GF-D8 (cell line): ENCODE data around the gene MYH16.
"Not testable (repeated sequence)": the region's sequence is repeated elsewhere in the genome, so short reads cannot be mapped to it uniquely, and the experiment has no call there.

ENCODE experiments used
- DNase-seq: peaks from one replicate; lab custom pipeline; 2025; lab: John Stamatoyannopoulos, UW

Gene MYH16

GRCh38 chr7:99272476-99273045 is at the start of gene MYH16:
TSS of gene MYH16 (plus strand) at chr7:99272839.
- DNase-seq = no peak

- DNase-seq = not testable (repeated sequence)
These were observed 48.3 kb upstream of the MYH16 start for GRCh38 chr7:99224263-99224898.

- no peak for DNase-seq
These were observed 47.8 kb upstream of the MYH16 start for GRCh38 chr7:99224899-99225265.

- no peak for DNase-seq
These were observed 43.4 kb upstream of the MYH16 start for GRCh38 chr7:99229234-99229633.

GRCh38 chr7:99232082-99232770 is 40.4 kb upstream of the MYH16 start:
- DNase-seq = no peak

- not testable (repeated sequence) for DNase-seq
These were observed 39.7 kb upstream of the MYH16 start for GRCh38 chr7:99232955-99233354.

GRCh38 chr7:99234185-99234584 is 38.5 kb upstream of the MYH16 start:
- DNase-seq = no peak

- no peak for DNase-seq
These were observed 36.7 kb upstream of the MYH16 start for GRCh38 chr7:99235925-99236324.

- DNase-seq = not testable (repeated sequence)
These were observed 34.8 kb upstream of the MYH16 start for GRCh38 chr7:99237876-99238275.

GRCh38 chr7:99238558-99239341 is 33.9 kb upstream of the MYH16 start:
- DNase-seq = no peak

- DNase-seq = no peak
These were observed 30.0 kb upstream of the MYH16 start for GRCh38 chr7:99242682-99243081.

GRCh38 chr7:99243751-99244337 is 28.8 kb upstream of the MYH16 start:
- DNase-seq = no peak

- no peak for DNase-seq
These were observed 27.7 kb upstream of the MYH16 start for GRCh38 chr7:99244939-99245338.

- DNase-seq = no peak
These were observed 24.1 kb upstream of the MYH16 start for GRCh38 chr7:99248391-99249095.

GRCh38 chr7:99249985-99250575 is 22.6 kb upstream of the MYH16 start:
- DNase-seq = no peak

GRCh38 chr7:99252166-99252895 is 20.3 kb upstream of the MYH16 start:
- DNase-seq = no peak

GRCh38 chr7:99253369-99253768 is 19.3 kb upstream of the MYH16 start:
- no peak for DNase-seq

- DNase-seq = no peak
These were observed 18.2 kb upstream of the MYH16 start for GRCh38 chr7:99254390-99254789.

- no peak for DNase-seq
These were observed 17.2 kb upstream of the MYH16 start for GRCh38 chr7:99255463-99255862.

- DNase-seq = no peak
These were observed 15.6 kb upstream of the MYH16 start for GRCh38 chr7:99257065-99257464.

- no peak for DNase-seq
These were observed 15.0 kb upstream of the MYH16 start for GRCh38 chr7:99257675-99258074.
